IMR-90 (cell line): ENCODE measurements around the gene PTPN11.

Experiments
- CTCF ChIP-seq: conservative IDR thresholded peaks from 2 replicates; pipeline ENCODE4 v1.5.1; 2012; ENCODE audit warnings: mild to moderate bottlenecking, low read depth, low read length, improper control_type of control experiment
- MXI1 ChIP-seq: IDR thresholded peaks from 2 replicates; pipeline ENCODE4 v1.6.1; 2012; ENCODE audit warnings: low read depth, mild to moderate bottlenecking, low read length, moderate library complexity, borderline replicate concordance
- POLR2A ChIP-seq: IDR thresholded peaks from 2 replicates; pipeline ENCODE4 v1.6.1; 2012; ENCODE audit warnings: mild to moderate bottlenecking, low read depth, low read length

GRCh38 chr12:112488257-112488876, 69.6 kb downstream of the PTPN11 start:
- no peak for TF ChIP-seq MXI1
- no peak for TF ChIP-seq POLR2A
- no peak for TF ChIP-seq CTCF
